Muscle layer of colon (tissue), 2 donors: ENCODE data around the gene EIF4G2.

Experiments used
- H3K27ac ChIP-seq: one replicate; pipeline ENCODE4 v1.7.0; 2013; ENCODE audit warnings: low read depth, mild to moderate bottlenecking, low read length, moderate library complexity
- H3K27me3 ChIP-seq, 2 donors: one replicate each; pipeline ENCODE4 v1.7.0; 2013; ENCODE audit warnings: low read length in 2 of 2, mild to moderate bottlenecking in 2 of 2; ENCODE audit not compliant: insufficient read depth in 2 of 2, control insufficient read depth in 1 of 2
- H3K36me3 ChIP-seq: one replicate; pipeline ENCODE4 v1.7.0; 2013; ENCODE audit warnings: mild to moderate bottlenecking, low read length; ENCODE audit not compliant: insufficient read depth
- H3K4me1 ChIP-seq: one replicate; pipeline ENCODE4 v1.7.0; 2013; ENCODE audit warnings: mild to moderate bottlenecking, low read length; ENCODE audit not compliant: insufficient read depth
- H3K4me3 ChIP-seq, 2 donors: one replicate each; pipeline ENCODE4 v1.7.0; 2013; ENCODE audit warnings: low read length in 2 of 2, low read depth in 1 of 2, mild to moderate bottlenecking in 1 of 2, moderate library complexity in 1 of 2
- H3K9ac ChIP-seq: one replicate; pipeline ENCODE4 v1.7.0; 2013; ENCODE audit warnings: low read length
- H3K9me3 ChIP-seq: one replicate; pipeline ENCODE4 v1.7.0; 2013; ENCODE audit warnings: mild to moderate bottlenecking, low read length
- donor health status: abdominal sarcoma.
- donor health status: Adenocarcinoma of cecum.

EIF4G2 gene

DNA sequence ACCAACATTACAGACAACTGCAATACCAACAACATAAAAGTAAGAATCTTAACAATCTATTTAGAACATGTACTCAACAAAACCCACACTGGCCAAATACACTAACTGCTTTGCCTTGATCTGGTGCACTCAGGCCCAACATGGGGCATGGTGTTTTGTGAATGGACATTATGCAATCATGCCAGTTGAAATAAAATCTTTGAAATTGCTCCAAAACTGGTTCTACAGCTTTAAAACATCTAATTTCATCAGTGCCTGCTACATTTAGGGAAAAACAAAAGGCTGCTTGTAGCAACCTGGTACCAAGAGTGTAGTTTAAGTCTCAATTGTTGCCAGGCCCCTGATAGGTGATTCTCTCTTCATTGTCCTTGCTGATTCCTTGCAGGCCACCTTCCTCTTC, 61.0 kb downstream of the EIF4G2 start:
- Histone ChIP-seq H3K9me3 (no peaks in the 10 kb centered on the region), H3K36me3 (no peaks in the 10 kb centered on the region), H3K4me3 (no peak overlapping the region), H3K4me1 (peaks cover 7% of the 10 kb centered on the region), H3K27ac (no peak overlapping the region), H3K27me3 (no peaks in the 10 kb centered on the region), H3K9ac (no peak overlapping the region)
